Measurements from ENCODE around the gene NABP1.

Gene NABP1

DNA sequence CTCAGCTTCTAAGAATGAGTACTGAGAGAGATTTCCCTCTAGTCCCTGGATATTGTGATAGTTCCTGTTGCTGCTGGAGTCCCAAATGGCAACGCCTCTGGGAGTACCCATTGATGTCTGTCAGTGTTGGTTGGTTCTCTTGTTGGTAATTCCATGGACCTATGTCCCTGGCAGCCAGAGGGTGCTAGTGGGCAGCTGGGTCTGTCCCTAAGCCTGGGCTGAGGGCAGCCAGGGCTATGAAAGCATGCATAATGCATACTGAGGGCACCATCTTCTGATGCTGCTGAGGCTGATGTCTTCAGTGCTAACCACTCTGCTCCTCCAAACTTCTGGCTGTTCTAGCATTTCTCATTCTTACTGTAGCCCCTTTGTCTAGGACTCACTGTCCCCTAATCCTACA lies 35.9 kb downstream of the NABP1 start:
- no peak for DNase-seq

DNA sequence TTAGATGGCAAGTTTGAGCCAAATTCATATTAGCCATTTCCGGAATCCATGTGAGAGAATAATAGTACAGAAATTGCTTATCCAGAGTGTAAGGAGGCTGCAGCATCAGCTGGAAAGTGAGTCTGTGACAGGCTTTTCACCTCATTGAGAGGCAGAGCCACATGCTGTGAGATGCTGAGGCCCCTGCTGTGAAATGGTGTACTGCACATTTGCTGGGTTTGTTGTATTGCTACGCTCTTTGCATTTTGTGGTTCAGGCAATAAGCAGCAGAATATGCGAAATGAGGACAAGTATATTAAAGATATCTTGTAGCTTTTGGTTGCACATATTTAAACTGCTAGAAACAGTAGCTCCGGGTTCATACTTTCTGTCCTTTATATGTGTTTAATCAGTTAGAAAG lies 37.0 kb downstream of the NABP1 start:
- no peak for DNase-seq

- DNase-seq = no peak
These were observed 37.5 kb downstream of the NABP1 start for GRCh38 chr2:191715471-191715870.

DNA sequence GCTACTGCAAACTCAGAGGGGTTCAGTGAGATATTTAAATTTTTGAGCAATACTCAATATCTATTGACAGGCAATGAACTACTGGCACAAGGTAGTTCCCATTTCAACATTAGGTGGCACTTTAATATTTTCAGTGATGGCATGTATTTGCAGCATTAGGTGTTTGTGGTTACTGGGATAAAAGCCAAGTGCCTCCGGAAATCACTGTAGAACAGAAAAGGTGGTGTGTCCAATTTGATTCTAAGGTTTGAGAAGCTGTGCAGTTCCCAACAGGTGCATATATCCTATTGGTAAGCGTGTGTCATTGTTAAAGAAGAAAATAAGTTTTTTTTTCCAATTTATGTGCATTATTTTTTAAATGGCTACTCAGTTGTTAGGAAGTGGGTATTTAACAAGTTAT lies 41.3 kb downstream of the NABP1 start:
- no peak for DNase-seq

DNA sequence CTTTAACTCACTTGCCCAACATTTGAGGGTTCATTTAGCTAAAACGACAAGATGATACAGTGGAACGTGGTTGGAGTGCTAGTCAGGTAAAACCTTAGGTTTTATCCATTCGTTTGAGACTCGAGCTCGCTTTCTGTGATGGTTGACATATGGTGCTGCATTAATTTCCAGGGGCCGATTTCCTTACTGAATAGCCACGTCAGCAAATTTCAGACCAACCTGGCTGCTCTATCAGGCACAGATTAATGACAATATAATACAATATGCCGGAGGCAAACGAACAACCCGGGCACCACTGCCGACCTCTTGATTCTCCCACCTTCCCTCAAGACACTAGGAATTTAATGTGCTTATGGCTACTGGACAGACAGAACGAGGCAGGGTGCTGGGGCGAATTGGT lies 42.0 kb downstream of the NABP1 start:
- DNase-seq = no peak

- no peak for DNase-seq
These were observed 43.4 kb downstream of the NABP1 start for GRCh38 chr2:191721331-191721730.

- DNase-seq = no peak
These were observed 46.1 kb downstream of the NABP1 start for GRCh38 chr2:191724015-191724414.

DNA sequence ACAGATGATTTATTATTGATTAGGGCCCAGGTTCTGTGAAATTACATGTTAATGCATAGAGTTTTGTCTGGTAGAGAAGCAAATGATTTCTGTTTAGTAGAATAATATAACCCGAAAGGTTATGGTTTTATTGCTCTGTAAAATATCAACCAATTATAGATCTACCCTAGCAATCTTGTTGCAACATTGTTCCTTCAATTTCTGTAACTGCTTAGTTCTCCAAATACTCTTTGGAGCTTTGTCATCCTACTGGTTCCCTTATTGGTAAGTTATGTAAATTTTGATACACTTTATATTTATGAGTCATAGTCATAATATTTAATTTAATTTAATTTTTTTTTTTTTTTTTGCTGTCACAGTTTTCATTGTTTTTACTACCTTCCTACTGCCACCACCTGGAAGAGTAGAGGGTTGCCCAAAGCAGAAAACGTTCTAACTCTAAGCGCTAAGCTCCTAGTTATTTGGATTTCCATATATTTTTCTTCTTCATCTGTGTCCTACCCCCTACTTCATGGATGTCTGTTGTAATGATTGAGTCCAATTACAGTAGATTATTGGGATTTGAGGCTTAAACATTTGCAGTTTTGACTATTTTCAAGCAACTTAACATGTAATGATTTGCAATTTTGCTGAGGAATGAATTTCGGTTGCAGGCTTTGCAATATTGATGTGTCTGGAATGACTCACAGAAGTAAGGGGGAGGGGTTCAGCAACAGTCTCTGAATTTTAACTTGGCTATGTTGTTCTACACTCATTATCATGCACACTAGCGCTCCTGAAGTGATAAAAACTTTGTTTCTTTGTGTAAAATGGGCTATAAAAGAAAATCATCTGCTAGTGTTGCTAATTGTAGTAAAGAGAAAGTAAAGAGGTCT lies 51.1 kb downstream of the NABP1 start:
- peak in 1 of 6 experiments; percentile 9 for DNase-seq

GRCh38 chr2:191730263-191730662 lies 52.3 kb downstream of the NABP1 start:
- DNase-seq = no peak

Data from stimulated activated naive CD4-positive, alpha-beta T cell (primary cell).